ENCODE measurements around the gene THYN1. TPM values are rescaled to one million over a fixed set of nuclear protein-coding genes. Genes with fewer than 3 reads are reported as not detected.

The THYN1 gene
- total RNA-seq, 1 donor from 2014 or later: 44.4 TPM

DNA sequence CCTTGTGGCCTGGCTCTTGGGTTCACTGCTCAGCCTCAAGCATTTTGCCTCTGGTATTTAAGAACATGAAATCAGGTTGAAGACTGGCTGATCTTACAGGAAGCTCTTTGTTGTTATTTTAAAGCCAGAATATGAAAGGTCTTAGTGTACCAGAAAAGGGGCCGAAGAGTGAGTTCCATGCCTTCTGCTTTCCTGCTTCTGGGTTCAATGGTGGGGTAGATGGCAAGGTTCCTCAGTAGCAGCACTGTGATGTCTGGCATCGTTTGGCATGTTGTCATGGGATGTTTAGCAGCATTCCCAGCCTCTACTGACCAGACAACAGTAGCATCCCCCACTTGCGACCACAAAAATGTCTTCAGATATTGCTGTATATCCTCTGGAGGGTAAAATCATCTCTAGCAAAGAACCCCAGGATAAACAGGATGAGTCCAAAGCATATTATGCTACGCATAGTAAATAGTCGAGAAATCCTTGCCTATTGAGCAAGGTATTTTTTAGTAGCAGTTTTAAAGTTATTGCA lies 26.3 kb downstream of the THYN1 start:
- DNase-seq (ENCODE audit: low spot score in 2 of 2) (no peak), FAIRE-seq (no peak)

- FAIRE-seq (no peak), DNase-seq (ENCODE audit: low spot score in 2 of 2) (peak; percentile 42 to 56)
Observed at GRCh38 chr11:134224710-134225664, 28.2 kb downstream of the THYN1 start.

DNA sequence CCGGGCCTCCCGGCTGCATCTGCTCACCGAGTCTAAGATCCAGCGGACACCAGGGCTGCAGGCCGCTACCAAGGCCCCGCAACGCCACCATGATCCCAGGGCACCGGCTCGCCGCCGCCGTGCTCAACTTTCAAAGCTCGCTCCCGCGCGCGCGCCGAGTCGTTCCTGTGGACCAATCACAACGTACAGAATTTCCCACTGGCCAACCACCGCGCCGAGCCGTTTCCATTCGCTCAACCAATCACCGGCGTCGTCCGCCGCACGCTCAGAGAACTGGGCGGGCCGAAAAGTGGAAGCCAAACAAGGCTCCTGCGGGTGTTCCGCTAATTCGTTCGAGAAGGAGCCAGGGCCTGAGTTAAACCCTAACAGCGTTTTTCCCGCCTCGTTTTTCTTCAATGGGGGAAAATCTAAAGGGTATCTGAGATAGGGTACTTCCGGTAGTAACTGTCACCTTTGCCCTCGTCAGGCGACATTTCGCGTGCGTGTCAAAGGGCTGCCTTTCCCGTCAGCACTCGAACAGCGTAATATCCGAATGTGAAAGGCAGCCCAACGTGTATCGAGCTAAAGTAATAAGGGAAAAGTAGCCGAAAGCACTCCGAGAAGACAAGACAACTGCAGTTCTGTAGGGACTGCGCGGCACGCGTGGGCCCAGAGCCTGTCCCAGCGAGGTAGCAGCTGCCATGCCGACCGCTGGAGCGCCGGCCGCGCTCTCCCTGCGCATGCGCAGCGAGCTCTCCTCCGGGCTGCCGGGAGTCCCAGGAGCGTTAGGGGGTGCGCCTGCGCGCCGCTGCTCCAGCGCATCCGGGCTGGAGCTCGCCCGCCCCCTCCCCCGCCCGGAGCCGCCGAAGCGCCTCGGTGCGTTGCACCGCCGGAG lies 29.1 kb downstream of the THYN1 start, which contains the start of the genes NCAPD3 and VPS26B:
NCAPD3 (minus strand) TSS at position 132 of the 874 bp plus-strand sequence; CDS start at position 91, 41 bp downstream.
VPS26B (plus strand) TSS at position 836 of the 874 bp plus-strand sequence. CDS start 452 bp downstream, outside the sequence.
- DNase-seq (ENCODE audit: low spot score in 2 of 2): peak; percentile 90 to 93
- no peak for FAIRE-seq

DNA sequence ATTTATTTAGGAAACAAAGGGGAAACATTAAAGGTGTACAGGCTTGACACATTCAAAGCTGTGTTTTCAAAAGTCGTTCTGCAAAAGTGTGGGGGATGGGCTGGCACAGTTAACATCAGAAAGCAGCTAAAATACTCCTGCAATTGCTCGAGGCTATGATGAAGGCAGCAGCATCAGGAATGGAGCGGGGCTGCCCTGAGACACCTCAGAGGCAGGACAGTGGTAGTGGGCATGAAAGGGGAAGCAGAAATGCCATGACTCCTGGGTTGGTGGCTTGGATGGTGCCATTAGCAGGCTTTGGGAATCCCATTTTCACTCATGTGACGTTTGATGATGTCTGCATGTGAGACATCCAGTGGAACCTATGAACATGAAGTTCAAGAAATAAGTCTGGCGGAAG lies 30.0 kb downstream of the THYN1 start:
- no peak for DNase-seq (ENCODE audit: low spot score in 2 of 2)
- no peak for FAIRE-seq

- DNase-seq (ENCODE audit: low spot score in 2 of 2) (no peak), FAIRE-seq (no peak)
Observed at GRCh38 chr11:134216816-134217215, 36.3 kb downstream of the THYN1 start.

DNA sequence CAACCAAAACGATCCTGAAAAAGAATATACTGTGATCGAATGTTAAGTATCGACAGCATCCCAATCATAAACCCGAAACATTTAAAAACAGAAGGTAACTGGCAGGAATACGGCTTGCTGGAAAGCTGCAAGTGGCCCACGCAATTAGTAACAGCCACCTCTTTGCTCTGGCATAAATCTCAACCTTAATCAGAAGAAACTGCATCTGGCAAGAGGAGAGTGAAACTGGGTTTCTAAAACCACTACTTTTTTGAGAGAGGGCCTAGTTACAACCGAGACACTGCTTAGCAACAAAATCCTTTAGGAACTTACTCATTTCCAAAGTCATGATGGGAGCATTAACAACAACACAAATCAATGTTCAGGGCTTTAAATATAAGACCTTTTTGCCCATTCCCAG lies 37.3 kb downstream of the THYN1 start:
- FAIRE-seq (no peak), DNase-seq (ENCODE audit: low spot score in 2 of 2) (no peak)

DNA sequence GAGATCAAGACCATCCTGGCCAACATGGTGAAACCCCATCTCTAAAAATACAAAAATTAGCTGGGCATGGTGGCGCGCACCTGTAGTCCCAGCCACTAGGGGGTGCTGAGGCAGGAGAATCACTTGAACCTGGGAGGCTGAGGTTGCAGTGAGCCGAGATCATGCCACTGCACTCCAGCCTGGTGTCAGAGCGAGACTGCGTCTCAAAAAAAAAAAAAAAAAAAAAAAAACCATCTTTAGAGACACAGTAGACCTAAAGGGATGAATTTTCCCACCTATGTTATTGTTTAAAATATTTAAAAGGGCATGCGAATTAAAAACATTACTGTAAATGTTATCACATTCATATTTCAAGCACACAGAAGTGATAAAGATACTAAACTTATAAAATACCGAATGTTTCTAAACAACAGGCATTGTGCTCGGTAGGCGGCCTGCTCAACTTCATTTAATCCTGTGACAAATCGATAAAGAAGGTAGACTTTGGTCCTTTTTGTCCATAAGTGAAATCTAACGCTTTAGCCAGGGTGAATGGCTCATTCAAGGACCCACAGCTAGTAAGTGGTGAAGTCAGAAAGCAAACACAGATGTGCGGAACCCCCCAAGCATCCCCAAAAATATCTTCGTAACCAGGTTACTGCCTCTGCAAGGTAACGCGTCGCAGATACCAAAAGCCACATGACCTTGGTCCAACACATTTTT lies 45.5 kb downstream of the THYN1 start:
- no peak for FAIRE-seq
- no peak for DNase-seq (ENCODE audit: low spot score in 2 of 2)

GRCh38 chr11:134206185-134206584 lies 47.0 kb downstream of the THYN1 start:
- no peak for FAIRE-seq
- DNase-seq (ENCODE audit: low spot score in 2 of 2): no peak

GRCh38 chr11:134205729-134206128 lies 47.4 kb downstream of the THYN1 start:
- DNase-seq (ENCODE audit: low spot score in 2 of 2): no peak
- FAIRE-seq: no peak

GRCh38 chr11:134202661-134203060 lies 50.5 kb downstream of the THYN1 start:
- FAIRE-seq (peak; percentile 10), DNase-seq (ENCODE audit: low spot score in 2 of 2) (no peak)

DNA sequence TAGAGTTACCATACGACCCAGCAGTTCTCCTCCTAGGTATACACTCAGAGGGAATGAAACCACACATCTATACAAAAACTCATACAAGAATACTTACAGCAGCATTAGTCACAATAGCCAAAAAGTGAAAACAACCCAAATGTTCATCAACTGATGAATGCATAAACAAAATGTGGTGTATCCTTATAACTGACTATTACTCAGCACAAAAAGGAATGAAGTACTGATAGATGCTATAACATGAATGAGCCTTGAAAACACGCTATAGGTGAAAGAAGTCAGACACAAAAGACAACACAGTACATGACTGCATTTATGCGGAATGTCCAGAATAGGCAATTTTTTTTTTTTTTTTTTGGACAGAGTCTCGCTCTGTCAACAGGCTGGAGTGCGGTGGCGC lies 52.5 kb downstream of the THYN1 start:
- FAIRE-seq (no peak), DNase-seq (ENCODE audit: low spot score in 2 of 2) (no peak)

DNA sequence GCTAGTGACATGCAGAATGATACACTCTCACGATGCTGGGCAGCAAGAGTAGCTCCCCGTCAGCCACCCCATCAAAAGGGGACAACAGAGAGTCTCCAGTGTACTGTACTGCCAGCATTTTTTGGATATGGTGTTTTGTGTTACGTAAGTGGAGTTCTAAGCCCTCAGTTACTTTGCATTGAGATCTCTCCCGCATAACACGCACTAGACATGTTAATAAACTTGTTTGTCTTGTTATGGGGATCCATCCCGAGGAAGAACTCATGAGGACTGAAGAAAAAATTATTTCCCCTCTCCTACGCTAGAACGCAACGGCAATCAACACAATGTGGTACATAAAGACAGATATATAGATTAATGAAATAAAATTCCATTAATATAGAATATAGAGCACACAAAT lies 53.6 kb downstream of the THYN1 start:
- FAIRE-seq (no peak), DNase-seq (ENCODE audit: low spot score in 2 of 2) (no peak)

Other genes starting within 250 kb of the THYN1 start
- 39.5 TPM for gene JAM3, start 184.3 kb downstream of the THYN1 start, total RNA-seq
- gene NCAPD3, start 29.4 kb downstream of the THYN1 start, total RNA-seq: 11.0 TPM
- 61.1 TPM for gene VPS26B, start 28.7 kb downstream of the THYN1 start, total RNA-seq
- gene ACAD8, start 216 bp upstream of the THYN1 start, total RNA-seq: 24.5 TPM
- gene GLB1L3, start 23.0 kb upstream of the THYN1 start, total RNA-seq: 0.41 TPM
- gene GLB1L2, start 78.6 kb upstream of the THYN1 start, total RNA-seq: 1.2 TPM
- 47.3 TPM for gene B3GAT1, start 158.9 kb upstream of the THYN1 start, total RNA-seq

Data from frontal cortex (tissue), 4 donors.